GM19395 (cell line): Measurements from ENCODE around the gene SCYGR4.
"Not testable (repeated sequence)": the region's sequence is repeated elsewhere in the genome, so short reads cannot be mapped to it uniquely, and the experiment has no call there.

ENCODE experiments used
- ATAC-seq: cut with Tn5 transposase; IDR thresholded peaks from one replicate; pipeline ENCODE4 v1.9.1; 2021; ENCODE audit warnings: mild to moderate bottlenecking, moderate library complexity; ENCODE audit not compliant: unreplicated experiment

Gene SCYGR4

GRCh38 chr2:227617316-227618230 lies at the start of gene SCYGR4:
Gene SCYGR4, plus strand, starts transcription at chr2:227617498. Its CDS starts 0 bp downstream, at chr2:227617498.
- ATAC-seq: no peak

- no peak for ATAC-seq
Measured at GRCh38 chr2:227568852-227569169, 48.5 kb upstream of the SCYGR4 start.

GRCh38 chr2:227570615-227571014 lies 46.7 kb upstream of the SCYGR4 start:
- no peak for ATAC-seq

- no peak for ATAC-seq
Measured at GRCh38 chr2:227576110-227576509, 41.2 kb upstream of the SCYGR4 start.

- ATAC-seq: no peak
Measured at GRCh38 chr2:227576812-227577211, 40.5 kb upstream of the SCYGR4 start.

GRCh38 chr2:227577555-227577954 lies 39.7 kb upstream of the SCYGR4 start:
- no peak for ATAC-seq

GRCh38 chr2:227578642-227579041 lies 38.7 kb upstream of the SCYGR4 start:
- ATAC-seq: no peak

GRCh38 chr2:227579791-227580190 lies 37.5 kb upstream of the SCYGR4 start:
- ATAC-seq: no peak

- no peak for ATAC-seq
Measured at GRCh38 chr2:227582369-227582768, 34.9 kb upstream of the SCYGR4 start.

GRCh38 chr2:227592694-227593387 lies 24.5 kb upstream of the SCYGR4 start:
- peak; percentile 86 for ATAC-seq

- no peak for ATAC-seq
Measured at GRCh38 chr2:227595797-227596196, 21.5 kb upstream of the SCYGR4 start.

- no peak for ATAC-seq
Measured at GRCh38 chr2:227597036-227597435, 20.3 kb upstream of the SCYGR4 start.

- no peak for ATAC-seq
Measured at GRCh38 chr2:227597998-227598397, 19.3 kb upstream of the SCYGR4 start.

GRCh38 chr2:227598835-227599503 lies 18.3 kb upstream of the SCYGR4 start, which contains the start of gene SCYGR2:
Gene SCYGR2, plus strand, starts transcription at chr2:227598893. Its CDS starts 0 bp downstream, at chr2:227598893.
- not testable (repeated sequence) for ATAC-seq

GRCh38 chr2:227602358-227602757 lies 14.9 kb upstream of the SCYGR4 start:
- ATAC-seq: no peak

- no peak for ATAC-seq
Measured at GRCh38 chr2:227606476-227606875, 10.8 kb upstream of the SCYGR4 start.

- ATAC-seq: no peak
Measured at GRCh38 chr2:227607941-227608340, 9.4 kb upstream of the SCYGR4 start.

GRCh38 chr2:227608561-227609338 lies 8.5 kb upstream of the SCYGR4 start:
- ATAC-seq: peak; percentile 61

GRCh38 chr2:227610123-227610522 lies 7.2 kb upstream of the SCYGR4 start:
- no peak for ATAC-seq

- no peak for ATAC-seq
Measured at GRCh38 chr2:227612546-227613271, 4.6 kb upstream of the SCYGR4 start.
